Measurements from ENCODE around the gene PCARE. TPM values are rescaled to one million over a fixed set of nuclear protein-coding genes. Genes with fewer than 3 reads are reported as not detected.

The PCARE gene
- total and polyA plus RNA-seq, 4 donors: not detected

DNA sequence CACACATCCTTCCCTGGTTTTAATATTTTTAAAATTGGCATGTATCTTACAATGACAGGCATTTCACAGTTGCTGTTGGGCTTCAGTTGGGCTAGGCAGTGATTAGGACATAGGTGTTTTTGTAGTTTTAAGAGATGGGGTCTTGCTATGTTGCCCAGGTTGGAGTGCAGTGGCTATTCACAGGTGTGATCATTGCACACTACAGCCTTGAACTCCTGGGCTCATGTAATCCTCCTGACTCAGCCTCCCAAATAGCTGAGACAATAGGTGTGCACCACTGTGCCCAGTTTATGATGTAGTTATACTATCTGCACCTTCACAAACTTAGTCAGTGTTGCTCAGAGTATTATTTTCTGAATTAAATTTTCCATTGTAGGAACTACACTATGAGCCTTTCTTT is 43.3 kb downstream of the PCARE start:
- Histone ChIP-seq H3K4me3 (ENCODE audit: low read depth in 1 of 3, low read length in 3 of 3) (no peak overlapping the region), H3K27me3 (ENCODE audit: control insufficient read depth in 4 of 4, insufficient read depth in 4 of 4, low read length in 3 of 4) (no peaks in the 10 kb centered on the region), H3K9me3 (ENCODE audit: control insufficient read depth in 4 of 4, low read length in 3 of 4) (no peaks in the 10 kb centered on the region), H3K36me3 (ENCODE audit: control insufficient read depth in 4 of 4, insufficient read depth in 3 of 4, low read depth in 1 of 4, low read length in 3 of 4) (no peaks in the 10 kb centered on the region), H3K4me1 (ENCODE audit: control insufficient read depth in 4 of 4, insufficient read depth in 4 of 4, low read length in 3 of 4) (no peaks in the 10 kb centered on the region), H3K9ac (ENCODE audit: low read depth in 1 of 2, low read length in 2 of 2) (no peak overlapping the region), H3K27ac (ENCODE audit: low read depth in 1 of 2, low read length in 2 of 2) (no peak overlapping the region)
- TF ChIP-seq NR2F2 (IDR thresholded peaks at IDR 0.05) (no peak), RAD21 (IDR thresholded peaks at IDR 0.05) (no peak)
- TF ChIP-seq, protein P1, sequence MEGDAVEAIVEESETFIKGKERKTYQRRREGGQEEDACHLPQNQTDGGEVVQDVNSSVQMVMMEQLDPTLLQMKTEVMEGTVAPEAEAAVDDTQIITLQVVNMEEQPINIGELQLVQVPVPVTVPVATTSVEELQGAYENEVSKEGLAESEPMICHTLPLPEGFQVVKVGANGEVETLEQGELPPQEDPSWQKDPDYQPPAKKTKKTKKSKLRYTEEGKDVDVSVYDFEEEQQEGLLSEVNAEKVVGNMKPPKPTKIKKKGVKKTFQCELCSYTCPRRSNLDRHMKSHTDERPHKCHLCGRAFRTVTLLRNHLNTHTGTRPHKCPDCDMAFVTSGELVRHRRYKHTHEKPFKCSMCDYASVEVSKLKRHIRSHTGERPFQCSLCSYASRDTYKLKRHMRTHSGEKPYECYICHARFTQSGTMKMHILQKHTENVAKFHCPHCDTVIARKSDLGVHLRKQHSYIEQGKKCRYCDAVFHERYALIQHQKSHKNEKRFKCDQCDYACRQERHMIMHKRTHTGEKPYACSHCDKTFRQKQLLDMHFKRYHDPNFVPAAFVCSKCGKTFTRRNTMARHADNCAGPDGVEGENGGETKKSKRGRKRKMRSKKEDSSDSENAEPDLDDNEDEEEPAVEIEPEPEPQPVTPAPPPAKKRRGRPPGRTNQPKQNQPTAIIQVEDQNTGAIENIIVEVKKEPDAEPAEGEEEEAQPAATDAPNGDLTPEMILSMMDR (IDR thresholded peaks at IDR 0.05; ENCODE audit: low read depth, low read length, missing input control): no peak
- no peak for DNase-seq (ENCODE audit: low spot score)

DNA sequence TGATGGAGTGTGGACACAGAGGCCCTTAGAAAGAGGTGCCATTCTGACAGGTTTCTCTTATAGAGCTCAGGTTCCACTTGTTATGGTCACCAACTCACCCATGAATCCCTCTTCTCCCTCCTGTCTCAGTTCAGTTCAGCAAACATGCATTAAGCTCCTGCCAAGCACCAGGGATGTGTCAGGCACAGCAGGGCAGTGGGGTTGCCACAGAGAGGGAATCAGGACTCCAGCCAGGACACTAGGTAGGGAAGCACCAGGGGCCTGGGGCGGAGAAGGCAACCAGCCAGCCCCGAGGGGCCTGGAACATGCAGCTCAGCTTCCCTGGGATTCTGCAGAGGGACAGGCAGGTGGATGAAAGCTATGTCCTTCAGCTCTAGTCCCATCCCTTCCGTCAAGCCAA is 48.6 kb downstream of the PCARE start:
- peaks cover 0 to 2% (median 0%) of the 10 kb centered on the region in 4 donors for H3K27me3 ChIP-seq (ENCODE audit: control insufficient read depth in 4 of 4, insufficient read depth in 4 of 4, low read length in 3 of 4)

DNA sequence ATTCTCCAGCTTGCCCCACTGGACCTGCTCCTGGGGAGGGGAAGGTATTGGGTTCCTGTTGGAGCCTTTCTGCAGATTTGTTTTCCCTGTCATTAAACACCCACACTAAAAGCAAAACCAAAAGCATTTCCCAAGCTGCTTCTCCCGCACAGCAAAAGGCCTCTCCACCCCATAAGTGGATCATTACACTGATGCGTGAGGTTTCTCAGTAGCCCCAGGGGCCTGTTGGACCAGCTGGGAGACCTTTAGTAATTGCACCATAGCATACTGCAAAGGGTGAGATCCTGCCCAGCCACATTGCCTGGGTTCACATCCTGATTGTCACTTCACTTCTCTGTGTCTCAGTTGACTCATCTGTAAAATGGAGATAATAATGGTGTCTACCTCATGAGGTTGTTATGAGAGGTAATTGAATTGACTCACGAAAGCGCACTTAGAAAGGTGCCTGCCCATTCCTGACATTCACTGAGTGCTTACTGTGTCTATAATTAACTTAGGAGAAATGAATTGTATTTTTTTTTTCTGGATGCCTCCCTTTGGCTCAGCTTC is 49.4 kb downstream of the PCARE start:
- H3K27ac ChIP-seq (ENCODE audit: low read depth in 1 of 2, low read length in 2 of 2): no peak overlapping the region
- no peak overlapping the region for H3K4me3 ChIP-seq (ENCODE audit: low read depth in 1 of 3, low read length in 3 of 3)
- H3K9me3 ChIP-seq (ENCODE audit: control insufficient read depth in 4 of 4, low read length in 3 of 4): no peaks in the 10 kb centered on the region
- DNase-seq (ENCODE audit: low spot score): no peak
- no peaks in the 10 kb centered on the region for H3K4me1 ChIP-seq (ENCODE audit: control insufficient read depth in 4 of 4, insufficient read depth in 4 of 4, low read length in 3 of 4)
- H3K9ac ChIP-seq (ENCODE audit: low read depth in 1 of 2, low read length in 2 of 2): no peak overlapping the region
- 92% methylated on average over 4 of the region's 4 CpGs for WGBS
- TF ChIP-seq, protein P2, sequence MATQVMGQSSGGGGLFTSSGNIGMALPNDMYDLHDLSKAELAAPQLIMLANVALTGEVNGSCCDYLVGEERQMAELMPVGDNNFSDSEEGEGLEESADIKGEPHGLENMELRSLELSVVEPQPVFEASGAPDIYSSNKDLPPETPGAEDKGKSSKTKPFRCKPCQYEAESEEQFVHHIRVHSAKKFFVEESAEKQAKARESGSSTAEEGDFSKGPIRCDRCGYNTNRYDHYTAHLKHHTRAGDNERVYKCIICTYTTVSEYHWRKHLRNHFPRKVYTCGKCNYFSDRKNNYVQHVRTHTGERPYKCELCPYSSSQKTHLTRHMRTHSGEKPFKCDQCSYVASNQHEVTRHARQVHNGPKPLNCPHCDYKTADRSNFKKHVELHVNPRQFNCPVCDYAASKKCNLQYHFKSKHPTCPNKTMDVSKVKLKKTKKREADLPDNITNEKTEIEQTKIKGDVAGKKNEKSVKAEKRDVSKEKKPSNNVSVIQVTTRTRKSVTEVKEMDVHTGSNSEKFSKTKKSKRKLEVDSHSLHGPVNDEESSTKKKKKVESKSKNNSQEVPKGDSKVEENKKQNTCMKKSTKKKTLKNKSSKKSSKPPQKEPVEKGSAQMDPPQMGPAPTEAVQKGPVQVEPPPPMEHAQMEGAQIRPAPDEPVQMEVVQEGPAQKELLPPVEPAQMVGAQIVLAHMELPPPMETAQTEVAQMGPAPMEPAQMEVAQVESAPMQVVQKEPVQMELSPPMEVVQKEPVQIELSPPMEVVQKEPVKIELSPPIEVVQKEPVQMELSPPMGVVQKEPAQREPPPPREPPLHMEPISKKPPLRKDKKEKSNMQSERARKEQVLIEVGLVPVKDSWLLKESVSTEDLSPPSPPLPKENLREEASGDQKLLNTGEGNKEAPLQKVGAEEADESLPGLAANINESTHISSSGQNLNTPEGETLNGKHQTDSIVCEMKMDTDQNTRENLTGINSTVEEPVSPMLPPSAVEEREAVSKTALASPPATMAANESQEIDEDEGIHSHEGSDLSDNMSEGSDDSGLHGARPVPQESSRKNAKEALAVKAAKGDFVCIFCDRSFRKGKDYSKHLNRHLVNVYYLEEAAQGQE (IDR thresholded peaks at IDR 0.05): no peak
- no peak for TF ChIP-seq FOXA1 (IDR thresholded peaks at IDR 0.05)
- no peak for TF ChIP-seq YY1 (IDR thresholded peaks at IDR 0.05)
- TF ChIP-seq HNF4A (conservative IDR thresholded peaks at IDR 0.05): no peak
- no peak for TF ChIP-seq RXRA (IDR thresholded peaks at IDR 0.05)
- no peak for TF ChIP-seq HNF4G (IDR thresholded peaks at IDR 0.05)
- TF ChIP-seq, protein P3, sequence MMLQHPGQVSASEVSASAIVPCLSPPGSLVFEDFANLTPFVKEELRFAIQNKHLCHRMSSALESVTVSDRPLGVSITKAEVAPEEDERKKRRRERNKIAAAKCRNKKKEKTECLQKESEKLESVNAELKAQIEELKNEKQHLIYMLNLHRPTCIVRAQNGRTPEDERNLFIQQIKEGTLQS (IDR thresholded peaks at IDR 0.05): no peak
- no peak for TF ChIP-seq TAF1 (conservative IDR thresholded peaks at IDR 0.05)
- TF ChIP-seq, protein P4, sequence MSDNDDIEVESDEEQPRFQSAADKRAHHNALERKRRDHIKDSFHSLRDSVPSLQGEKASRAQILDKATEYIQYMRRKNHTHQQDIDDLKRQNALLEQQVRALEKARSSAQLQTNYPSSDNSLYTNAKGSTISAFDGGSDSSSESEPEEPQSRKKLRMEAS (IDR thresholded peaks at IDR 0.05): no peak
- no peak for TF ChIP-seq RAD21 (IDR thresholded peaks at IDR 0.05)
- TF ChIP-seq SP1 (IDR thresholded peaks at IDR 0.05): no peak
- TF ChIP-seq GABPA (IDR thresholded peaks at IDR 0.05 in 1 of 2, conservative IDR thresholded peaks at IDR 0.05 in 1 of 2): no peak
- TF ChIP-seq, protein P5, sequence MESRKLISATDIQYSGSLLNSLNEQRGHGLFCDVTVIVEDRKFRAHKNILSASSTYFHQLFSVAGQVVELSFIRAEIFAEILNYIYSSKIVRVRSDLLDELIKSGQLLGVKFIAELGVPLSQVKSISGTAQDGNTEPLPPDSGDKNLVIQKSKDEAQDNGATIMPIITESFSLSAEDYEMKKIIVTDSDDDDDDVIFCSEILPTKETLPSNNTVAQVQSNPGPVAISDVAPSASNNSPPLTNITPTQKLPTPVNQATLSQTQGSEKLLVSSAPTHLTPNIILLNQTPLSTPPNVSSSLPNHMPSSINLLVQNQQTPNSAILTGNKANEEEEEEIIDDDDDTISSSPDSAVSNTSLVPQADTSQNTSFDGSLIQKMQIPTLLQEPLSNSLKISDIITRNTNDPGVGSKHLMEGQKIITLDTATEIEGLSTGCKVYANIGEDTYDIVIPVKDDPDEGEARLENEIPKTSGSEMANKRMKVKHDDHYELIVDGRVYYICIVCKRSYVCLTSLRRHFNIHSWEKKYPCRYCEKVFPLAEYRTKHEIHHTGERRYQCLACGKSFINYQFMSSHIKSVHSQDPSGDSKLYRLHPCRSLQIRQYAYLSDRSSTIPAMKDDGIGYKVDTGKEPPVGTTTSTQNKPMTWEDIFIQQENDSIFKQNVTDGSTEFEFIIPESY (IDR thresholded peaks at IDR 0.05): no peak
- no peak for TF ChIP-seq FOXA2 (IDR thresholded peaks at IDR 0.05)
- peaks cover 0 to 2% (median 0%) of the 10 kb centered on the region in 4 donors for H3K27me3 ChIP-seq (ENCODE audit: control insufficient read depth in 4 of 4, insufficient read depth in 4 of 4, low read length in 3 of 4)
- H3K36me3 ChIP-seq (ENCODE audit: control insufficient read depth in 4 of 4, insufficient read depth in 3 of 4, low read depth in 1 of 4, low read length in 3 of 4): no peaks in the 10 kb centered on the region

More for the DNA sequence above, 48.6 kb downstream of the PCARE start:
- Histone ChIP-seq H3K27ac (ENCODE audit: low read depth in 1 of 2, low read length in 2 of 2) (no peak overlapping the region), H3K4me1 (ENCODE audit: control insufficient read depth in 4 of 4, insufficient read depth in 4 of 4, low read length in 3 of 4) (no peaks in the 10 kb centered on the region), H3K9ac (ENCODE audit: low read depth in 1 of 2, low read length in 2 of 2) (no peak overlapping the region), H3K9me3 (ENCODE audit: control insufficient read depth in 4 of 4, low read length in 3 of 4) (no peaks in the 10 kb centered on the region), H3K4me3 (ENCODE audit: low read depth in 1 of 3, low read length in 3 of 3) (no peak overlapping the region), H3K36me3 (ENCODE audit: control insufficient read depth in 4 of 4, insufficient read depth in 3 of 4, low read depth in 1 of 4, low read length in 3 of 4) (no peaks in the 10 kb centered on the region)
- DNase-seq (ENCODE audit: low spot score): no peak
- 90% methylated on average over 3 of the region's 3 CpGs for WGBS
- TF ChIP-seq EGR1 (IDR thresholded peaks at IDR 0.05; ENCODE audit: low read depth in 2 of 2) (no peak), RXRA (IDR thresholded peaks at IDR 0.05) (no peak)
